ENCODE results near the gene VSIG10L2.
A peak's percentile ranks its signal among the peaks of the same experiment; 100 is the strongest.

- TF ChIP-seq CTCF (IDR thresholded peaks at IDR 0.05) = peak; percentile 65 to 82 (median 73)
- TF ChIP-seq POLR2A (IDR thresholded peaks at IDR 0.05) = no peak
Observed at GRCh38 chr11:125941619-125942611, 3.9 kb upstream of the VSIG10L2 start.

Data from right lobe of liver (tissue), 4 donors.